Metanephros (tissue), 1 donor: ENCODE measurements around the gene MAP1A. TPM values are rescaled to one million over a fixed set of nuclear protein-coding genes. Genes with fewer than 3 reads are reported as not detected.

Source experiments
- total RNA-seq: library from RNA; depleted of rRNA; stranded (reverse); fragments of >200 nt; gene quantifications from one replicate; pipeline ENCODE4 v1.2.3, GENCODE V29; 2014

Gene MAP1A
- 7.2 TPM for total RNA-seq

DNA sequence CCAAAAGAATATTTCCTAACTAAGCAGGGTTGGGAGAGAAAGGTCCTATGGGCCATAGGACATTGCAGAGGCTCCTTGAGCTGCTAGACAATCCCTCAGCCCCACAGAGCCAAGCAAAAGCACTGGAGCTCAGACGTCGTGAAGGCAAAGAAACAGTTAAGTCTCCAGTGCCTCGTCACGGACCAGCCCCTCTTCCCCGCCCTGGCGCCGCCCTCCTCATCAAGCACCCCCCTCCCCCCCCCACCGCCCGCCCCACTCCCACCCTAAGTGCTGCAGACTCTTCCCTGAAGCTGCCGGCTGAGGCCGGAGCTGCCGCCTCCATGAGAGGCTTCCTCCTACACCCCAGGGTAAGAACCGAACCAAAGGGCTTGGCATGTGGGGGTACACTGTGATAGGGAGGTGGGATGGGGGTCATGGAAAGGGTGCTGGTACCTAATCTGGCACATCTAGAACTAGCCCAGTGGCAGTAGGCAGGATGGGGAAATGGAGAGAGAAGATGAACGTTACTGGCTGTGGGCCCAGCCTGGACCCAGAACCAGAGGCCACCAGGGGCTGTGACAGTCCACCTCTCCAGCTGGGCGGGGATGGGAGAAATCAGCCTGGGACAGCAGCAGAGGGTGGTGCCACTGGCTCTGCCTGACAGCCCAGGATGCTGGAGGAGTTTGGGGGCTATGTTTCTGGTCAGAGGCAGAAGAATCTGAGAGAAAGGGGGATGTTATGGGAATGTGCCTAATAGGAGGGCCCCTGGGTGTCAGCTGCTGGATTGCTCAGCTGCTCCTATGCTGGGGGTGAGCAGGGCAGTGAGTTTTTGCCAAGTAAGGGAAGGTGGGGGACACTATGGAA is at the start of gene MAP1A:
Gene MAP1A (plus strand): TSS at position 255 of the 843 bp plus-strand sequence. CDS start 3,866 bp downstream, outside the sequence.

DNA sequence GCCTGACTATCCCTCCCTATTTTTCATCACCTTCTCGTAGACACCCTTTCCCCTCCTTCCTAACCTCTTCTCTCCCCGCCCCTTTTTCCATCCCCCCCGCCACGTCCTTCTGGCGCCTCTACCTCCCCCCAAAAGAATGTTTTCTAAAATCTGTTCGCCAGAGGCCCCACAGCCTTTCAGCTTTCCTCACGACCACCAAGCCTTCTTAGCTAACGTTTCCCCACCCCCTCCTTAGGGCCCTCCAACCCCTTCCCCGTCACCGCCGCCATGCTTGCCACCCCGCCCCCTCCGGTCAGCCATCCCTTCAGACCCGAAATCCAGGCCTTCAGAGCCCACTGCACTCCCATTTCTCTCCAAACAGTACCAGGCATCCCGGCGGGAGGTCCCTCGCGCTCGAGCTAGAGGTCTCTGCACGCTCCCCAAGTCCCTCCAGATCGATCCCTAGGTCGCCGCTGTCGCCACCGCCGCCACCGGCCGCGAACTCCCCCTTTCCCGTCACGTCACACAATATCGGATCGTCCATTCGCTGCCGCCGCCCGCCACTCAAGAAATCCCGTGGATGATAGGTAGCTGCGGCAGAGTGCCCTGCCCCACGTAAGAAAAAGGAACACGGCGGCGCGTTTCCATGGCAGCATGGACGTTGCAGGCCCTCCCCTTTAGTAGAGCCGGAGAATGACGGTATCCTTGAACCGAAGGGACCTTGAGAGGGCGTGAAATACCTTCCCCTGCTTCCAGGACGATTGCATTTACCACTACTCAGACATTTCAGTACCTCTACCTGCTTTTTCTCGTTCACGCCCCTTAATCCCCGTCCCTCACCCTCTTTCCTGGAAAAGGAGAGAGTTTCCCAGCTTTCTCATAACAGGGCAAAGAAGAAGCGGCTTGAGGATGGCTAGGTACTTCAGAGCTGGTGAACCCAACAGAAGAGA is 24.5 kb upstream of the MAP1A start, which contains the start of gene TP53BP1:
Gene TP53BP1 (minus strand): TSS at position 484 of the 929 bp plus-strand sequence. CDS start 113 bp downstream, at position 371.

Other genes starting within 250 kb of the MAP1A start
- 0.18 TPM for gene TGM7, start 215.4 kb upstream of the MAP1A start, total RNA-seq
- 6.3 TPM for gene LCMT2, start 187.0 kb upstream of the MAP1A start, total RNA-seq
- 28.8 TPM for gene ZSCAN29, start 146.6 kb upstream of the MAP1A start, total RNA-seq
- 17.3 TPM for gene TUBGCP4, start 146.5 kb upstream of the MAP1A start, total RNA-seq
- gene TP53BP1, start 24.5 kb upstream of the MAP1A start, total RNA-seq: 89.0 TPM
- 35.4 TPM for gene PPIP5K1, start 72.6 kb downstream of the MAP1A start, total RNA-seq
- 1.9 TPM for gene CKMT1B, start 76.4 kb downstream of the MAP1A start, total RNA-seq
- gene STRC, start 101.2 kb downstream of the MAP1A start, total RNA-seq: 0.82 TPM
- gene CATSPER2, start 131.2 kb downstream of the MAP1A start, total RNA-seq: 1.9 TPM
- gene CKMT1A, start 176.3 kb downstream of the MAP1A start, total RNA-seq: 0.47 TPM
- gene PDIA3, start 228.8 kb downstream of the MAP1A start, total RNA-seq: 156 TPM